GM19240 (cell line): ENCODE data around the gene PLXNB1.

Experiments used
- DNase-seq: peaks from one replicate; pipeline ENCODE4 v3.0.0; 2011; ENCODE audit warnings: low spot score; ENCODE audit not compliant: insufficient read length

Gene PLXNB1

DNA sequence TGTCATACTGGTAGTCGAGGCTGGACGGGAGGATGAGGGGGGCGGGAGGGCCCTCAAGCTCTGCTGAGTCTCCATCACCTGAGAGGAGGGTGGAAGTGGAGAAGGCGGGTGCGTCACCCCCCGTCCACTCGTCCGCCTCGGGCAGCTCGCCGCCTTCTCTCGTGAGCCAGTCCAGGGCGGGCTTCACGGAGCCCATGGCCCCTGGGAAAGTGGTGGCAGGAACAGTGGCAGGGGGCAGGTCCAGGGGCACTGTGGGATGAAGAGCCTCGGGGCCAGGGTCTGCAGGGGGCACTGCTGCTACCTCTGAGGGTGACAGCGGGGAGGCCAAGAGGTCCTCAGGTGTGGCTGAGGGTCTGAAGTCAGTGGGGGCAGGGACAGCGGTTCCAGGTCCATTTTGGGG is 10.3 kb downstream of the PLXNB1 start:
- DNase-seq = no peak

DNA sequence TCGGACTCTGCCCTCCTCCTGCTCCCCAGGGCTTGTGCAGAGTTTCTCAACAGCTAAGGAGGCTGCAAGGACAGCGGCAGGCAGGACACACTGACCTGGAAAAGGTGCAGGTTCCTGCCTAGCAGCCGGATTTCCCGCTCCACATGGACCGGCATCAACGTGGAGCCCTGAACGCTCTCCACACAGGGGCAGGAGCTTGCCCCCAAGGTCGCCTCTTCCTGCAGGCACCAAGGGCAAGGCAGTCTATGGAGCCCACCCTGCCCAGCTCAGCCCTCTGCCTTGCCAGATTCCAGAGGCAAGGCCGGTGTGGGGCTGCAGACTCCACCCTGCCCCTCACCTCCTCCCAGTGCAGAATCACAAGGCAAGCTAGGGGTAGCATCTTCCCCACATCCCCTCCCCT is 10.7 kb downstream of the PLXNB1 start:
- DNase-seq = no peak

DNA sequence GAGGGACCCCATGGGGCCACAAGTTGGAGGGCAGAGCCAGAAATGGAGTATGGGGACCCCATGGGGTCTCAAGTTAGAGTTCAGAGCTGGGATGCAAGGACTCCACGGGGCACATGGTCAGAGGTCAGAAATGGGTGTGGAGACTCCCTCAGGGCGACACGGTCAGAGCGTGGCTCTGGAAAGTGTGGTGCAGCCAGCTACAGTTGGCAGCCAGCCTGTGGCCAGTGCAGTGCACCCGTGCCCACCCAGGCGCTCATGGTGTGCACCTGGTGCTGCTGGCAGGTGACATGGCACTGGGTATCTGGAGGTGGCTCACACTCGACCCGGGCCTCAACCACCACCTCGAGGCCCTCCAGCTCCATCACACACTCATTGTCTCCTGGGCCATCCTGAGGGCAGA is 11.2 kb downstream of the PLXNB1 start:
- no peak for DNase-seq

DNA sequence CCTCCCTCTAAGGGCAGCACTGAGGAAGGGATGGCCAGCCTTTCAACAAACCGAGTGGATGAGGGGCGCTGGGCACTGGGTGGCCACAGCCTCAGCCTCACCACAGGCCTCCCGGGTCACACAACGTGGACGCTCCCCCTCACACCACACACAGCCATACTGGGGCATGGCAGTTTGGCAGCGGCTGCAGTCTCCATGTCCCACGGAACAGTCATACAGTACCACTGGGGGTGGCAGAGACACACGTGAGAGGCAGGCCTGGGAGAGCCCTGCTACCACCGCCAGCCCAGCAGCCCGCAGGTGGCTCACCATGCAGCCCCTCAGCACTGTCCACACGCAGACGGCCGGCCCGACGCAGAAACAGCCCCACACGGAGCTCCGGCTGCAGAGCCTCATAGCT is 11.7 kb downstream of the PLXNB1 start:
- no peak for DNase-seq

DNA sequence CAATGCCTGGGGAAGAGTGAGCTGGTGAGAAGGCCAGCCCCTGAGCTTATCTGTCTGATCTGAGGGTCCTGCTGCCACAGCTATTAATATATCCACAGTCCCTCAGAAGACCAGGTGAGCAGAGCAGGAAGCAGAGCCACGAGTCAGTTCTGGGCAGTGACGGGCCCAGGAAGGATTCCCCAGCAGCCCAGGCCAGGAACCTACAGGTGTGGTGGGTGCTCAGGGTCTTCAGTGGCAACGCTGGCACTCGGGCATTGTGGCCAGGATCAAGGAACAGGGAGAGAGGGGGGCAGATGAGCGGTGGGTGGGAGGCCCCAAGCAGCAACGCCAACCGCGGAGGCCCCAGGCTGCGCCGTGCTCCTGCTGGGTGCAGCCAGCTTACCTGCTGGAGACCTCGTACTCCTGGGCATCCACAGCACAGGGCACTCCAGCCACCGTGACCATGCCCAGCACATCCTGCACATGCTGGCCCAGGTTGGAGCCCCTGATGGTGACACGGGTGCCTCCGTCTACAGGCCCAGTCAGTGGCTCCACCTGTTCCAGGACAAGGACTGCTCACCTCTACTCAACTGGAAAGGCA is 12.3 kb downstream of the PLXNB1 start:
- DNase-seq = no peak

DNA sequence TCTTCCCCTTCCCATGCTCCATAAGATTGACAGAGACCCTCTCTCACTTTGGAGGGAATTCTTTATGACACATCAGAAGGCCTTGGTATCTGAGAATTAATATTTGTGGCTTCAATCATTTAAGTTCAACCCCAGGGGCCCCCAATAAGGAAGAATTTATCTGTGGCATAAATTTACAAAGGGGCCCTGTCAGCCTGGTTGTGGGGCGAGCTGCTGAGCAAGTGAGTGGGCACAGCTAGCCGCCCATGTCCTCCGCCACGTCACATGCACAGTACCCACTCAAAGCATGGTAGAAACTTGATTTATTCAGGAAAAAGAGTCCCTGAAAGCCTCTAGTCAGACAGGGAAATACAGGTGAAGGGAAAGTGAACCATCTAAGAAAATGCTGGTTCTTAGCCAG is 13.3 kb downstream of the PLXNB1 start:
- DNase-seq = no peak

DNA sequence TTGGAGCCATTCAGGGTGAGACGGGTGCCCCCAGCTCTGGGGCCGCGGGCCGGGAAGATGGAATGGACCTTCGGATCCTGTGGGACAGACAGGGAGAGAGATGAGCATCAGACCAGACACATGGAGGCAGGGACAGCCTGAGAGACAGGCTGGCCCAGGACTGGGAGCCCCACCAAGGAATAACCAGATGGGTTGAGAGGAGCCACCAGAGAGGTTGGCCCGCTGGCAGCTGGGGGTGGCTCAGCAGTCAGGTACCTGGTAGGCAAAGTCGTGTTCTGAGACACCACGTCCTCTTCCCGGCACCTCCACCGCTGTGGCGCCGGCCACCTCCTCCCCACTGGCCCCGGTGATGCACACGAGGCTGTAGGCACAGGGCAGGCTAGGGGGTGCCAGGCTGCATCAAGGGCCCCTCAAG is 13.8 kb downstream of the PLXNB1 start:
- DNase-seq = no peak

DNA sequence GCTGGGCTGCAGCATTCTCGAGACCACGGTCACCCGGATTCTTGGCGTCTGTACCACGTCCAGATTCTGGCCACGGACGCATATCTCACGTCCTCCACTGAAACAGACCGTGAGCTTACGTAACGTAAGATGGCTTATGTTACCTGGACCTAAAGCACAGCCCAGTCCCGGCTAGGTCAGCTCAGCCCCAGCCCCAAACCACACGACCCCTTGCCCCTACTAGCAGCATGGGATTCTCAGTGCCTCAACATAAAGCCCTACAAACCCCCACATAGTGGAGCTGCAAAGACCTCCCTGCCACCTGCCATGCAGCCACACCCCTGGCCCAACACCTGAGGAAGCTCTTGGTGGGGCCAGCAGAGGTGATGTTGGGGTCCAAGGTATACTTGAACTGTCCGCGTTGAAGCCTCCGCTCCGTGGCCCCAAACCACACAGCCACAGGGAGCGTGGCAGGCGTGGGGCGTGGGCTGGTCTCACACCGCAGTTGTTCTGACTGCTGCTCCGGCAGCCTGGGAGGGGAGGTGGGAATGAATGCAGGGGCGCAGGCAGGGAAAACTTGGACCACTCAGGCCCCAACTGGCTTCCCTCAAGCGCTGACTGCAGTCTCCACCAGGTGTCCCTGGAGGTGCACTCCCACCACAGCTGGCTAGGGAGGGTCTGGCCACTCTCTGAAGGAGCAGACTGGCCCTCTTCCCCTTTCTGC is 14.5 kb downstream of the PLXNB1 start:
- DNase-seq = no peak

DNA sequence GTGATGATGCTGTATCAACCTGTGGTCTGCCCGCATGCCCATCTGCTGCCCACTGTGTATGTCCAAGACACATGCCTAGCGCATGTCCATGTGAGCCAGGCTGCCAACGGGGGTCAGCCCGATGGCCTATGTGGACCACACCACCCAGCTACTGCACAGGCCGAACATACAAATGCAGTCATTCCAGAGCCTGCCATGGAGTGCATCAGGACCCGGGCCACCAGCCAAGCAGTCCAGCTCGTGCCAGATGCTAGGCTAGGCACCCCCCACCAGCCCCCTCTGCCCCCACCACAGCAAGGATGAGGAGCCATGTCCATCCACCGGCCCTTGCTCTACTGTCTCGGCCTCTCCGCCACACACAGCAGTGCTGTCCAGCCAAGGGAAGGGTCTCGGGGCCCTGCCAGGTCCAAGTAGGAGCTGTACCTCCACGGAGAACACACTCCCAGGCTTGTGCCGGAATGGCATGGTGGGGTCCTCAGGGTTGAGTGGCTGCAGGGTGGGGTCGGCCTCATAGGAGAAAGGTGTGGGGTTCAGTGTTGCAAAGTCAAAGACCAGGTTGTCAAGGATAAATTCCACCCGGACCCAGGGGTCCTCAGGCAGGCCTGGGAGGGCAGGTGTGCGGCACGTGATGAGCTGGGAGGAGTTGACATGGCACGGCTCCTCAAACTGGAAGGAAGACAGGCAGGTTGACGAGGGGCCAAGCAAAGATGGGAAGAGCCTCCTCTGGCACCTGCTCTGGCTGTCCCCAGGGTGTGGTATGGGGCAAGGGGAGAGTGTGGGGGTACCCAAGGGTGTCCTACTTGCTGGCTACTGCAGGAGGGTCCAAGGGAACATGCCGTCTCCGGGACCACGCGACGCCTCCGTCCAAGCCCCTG is 15.3 kb downstream of the PLXNB1 start:
- no peak for DNase-seq

DNA sequence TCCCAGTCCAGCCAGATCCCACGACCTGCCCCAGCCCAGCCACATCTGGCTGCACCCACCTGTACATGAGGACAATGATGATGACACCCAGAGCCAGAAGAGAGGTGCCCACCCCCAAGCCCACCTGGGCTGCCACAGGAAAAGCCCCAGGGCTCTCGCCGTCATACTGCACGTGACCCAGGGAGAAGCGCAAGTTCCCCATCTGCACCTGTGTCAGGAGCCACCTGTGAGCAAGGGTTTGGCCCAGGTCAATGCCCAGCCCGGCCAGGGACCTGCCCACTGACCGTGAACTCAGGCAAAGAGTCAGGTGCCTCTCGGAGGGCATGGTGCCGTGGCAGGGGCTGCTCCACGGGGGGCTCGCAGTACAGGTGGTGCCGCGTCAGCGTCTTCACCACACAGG is 16.3 kb downstream of the PLXNB1 start:
- no peak for DNase-seq

DNA sequence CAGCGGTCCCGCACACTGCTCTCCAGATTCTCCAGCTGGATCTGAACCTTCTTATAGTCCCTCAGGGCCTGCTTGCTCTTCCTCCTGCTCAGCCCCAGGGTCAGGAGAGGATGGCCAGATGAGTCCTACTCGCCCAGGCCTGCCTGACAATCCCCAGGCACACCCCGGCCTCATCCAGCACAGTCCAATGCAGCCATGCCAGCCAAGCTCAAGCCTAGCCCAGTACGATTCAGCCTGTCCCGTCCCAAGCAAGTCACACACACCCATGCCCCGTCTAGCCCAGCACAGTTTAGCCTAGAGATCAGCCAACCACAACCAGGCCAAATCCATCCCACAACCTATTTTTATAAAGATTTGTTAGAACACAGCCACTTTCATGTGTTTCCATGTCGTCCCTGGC is 16.8 kb downstream of the PLXNB1 start:
- DNase-seq = no peak

DNA sequence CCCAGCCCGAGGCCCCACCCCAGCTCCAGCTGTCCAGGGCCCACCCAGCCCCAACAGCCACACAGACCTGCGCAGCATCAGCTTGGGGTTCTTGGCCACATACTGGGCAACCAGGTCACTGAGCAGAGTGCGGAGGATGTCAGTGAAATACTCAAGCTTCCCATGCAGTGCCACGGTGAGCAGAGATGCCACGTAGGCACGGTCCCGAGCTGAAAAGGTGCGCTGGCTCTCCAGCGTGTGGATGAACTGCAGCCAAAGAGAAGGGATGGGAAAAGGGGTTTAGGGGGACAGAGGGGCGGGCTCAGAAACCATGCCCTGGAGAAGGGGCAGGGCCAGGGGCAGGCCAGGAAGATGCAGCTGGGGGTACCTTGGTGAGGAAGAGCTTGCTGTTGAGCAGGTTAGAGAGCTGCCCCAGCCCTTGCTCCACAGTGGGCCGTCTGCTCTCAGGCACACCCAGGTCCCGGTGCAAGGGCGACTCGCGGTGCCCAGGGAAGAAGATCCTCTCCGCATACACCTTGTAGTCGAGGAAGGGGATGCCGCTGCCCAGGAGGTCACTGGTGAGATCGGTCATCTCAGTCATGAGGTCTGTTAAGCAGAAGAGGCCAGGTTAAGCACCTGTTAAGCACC is 17.4 kb downstream of the PLXNB1 start:
- DNase-seq = no peak

DNA sequence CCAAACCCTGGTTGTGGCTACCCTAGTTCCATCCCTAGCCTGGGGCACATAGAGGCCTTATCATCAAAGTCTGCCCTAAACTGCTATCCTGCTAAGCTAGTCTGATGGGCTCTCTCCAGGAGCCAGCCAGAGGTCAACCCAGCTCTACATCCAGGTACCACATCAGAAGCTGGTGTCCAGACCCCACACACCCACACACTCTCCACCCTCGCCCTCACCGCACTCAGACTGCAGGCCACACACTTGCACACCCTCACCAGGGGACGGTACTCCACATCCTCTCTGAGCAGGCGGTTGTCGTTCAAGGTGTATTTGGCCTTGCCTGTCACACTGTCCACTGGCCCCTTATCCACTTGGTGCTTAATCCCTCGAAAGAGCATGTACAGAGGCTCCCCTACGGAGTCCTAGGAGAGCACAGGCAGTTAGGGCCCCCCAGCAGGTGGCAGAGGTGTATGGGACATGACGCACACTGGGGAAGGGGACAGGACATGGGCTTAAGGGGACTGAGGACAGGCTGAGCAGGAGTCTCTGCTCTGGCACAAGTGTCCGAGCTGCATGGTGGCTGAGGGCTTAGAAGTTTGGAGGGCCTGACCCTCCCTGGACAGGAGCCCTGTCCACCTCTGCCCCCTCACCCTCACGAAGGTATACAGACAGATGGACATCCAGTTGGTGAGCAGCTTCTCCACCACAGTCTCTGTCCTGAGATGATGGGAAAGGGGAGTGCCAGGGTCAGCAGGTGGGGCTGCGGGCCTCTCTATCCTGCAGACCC is 18.1 kb downstream of the PLXNB1 start:
- DNase-seq = no peak

DNA sequence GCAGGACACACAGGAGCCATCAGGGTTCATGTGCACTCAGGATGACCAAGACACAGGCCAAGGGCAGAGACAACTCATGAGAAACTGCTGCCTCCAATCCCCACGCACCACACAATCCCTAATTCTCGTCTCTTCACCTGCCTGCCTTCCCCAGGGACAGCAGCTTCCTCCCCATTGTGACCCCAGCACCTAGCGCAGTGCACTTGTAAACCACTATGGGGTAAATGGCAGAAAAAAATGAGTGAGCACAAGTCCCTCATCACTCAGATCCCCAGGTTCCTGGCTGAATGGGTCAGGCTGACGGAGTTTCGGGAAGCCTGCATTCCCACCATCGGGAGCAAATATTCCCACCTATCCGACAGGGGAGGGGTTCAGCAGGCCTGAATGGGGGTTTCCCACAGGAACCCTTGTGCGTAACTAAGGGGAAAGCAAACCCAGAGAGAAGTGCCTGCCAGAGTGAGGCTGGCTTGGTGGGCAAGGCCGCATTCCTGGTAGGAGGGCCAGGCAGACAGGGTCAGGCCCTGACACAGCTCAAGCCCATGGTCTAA is 18.8 kb downstream of the PLXNB1 start:
- DNase-seq = no peak

DNA sequence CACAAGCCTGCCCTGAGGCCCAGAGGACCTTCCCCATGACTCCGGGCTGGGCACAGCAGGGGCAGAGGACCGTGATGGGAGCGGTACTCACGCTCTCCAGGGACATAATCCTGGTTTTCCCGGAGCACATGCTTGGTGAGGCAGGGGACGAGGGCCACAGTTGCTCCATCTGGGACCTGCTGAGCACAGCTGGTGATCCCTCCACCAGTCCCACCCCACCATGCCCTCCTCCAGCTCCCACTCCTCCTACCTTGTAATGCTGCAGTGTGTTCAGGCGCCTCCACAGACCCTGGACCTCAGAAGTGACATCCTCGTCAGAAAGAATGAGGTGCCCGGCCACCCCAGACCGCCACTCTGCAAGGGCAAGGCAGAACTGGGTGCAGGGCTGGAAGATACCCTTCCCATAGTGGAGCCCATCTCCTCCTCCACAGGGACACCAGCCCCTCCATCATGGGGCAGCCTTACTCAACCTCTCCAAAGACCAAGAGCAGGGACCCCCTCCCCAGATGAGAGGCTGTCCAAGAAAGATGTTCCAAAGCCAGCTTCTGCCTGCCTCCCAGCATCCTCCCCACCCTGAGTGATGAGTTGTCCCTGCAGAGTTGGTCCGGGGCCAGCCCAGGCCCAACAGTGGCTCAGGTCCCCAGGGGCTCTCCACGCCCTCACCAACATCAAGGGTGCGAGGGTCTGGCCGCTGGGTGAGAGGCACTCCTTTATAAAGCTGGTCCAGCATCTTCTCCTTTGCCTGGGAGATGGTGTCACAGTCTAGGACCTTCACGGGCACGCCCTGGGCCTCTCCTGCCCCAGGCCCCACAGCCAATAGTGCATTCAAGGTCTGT is 19.5 kb downstream of the PLXNB1 start:
- no peak for DNase-seq

DNA sequence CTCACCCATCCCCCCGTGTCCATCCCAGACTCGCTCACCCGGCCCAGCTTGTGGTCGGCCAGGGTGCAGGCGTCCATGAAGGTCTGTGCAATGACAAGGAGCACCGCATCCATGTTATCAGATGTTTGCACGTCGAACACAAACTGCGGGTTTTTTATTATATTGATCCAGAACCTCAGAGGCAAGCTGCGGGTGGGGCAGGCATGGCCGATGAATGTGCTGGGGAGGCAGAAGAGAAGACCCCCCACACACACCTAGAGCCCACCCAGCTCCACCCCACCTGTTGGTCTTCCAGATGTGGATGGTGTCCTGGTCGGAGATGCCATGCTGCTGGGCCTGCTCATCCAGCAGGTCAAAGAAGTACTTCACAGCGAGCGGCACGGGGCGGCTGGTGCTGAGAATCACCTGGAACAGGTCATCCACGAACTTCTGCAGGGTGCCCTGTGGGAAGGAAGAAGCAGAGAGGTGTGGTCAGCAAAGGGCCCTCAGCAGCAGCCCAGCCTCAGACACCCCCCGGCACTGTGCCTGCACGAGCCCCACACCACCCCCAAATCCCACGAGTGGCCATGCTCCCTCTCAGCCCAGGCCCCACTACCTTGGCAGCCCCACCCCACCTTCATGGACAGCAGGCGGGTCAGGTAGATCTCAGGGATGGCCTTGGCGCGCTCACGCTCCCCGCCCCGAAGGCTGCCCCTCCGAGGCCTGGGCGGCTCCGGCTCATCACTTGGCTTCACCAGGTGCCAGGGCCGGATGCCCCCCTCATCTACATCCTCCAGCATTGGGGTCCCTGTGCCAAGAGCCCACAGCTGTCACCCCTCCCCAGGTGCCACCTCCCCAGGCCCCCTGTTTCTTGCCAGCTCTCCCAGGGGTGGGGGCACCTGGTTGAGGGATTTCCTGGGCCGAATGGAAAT is 20.3 kb downstream of the PLXNB1 start:
- peak; percentile 0 for DNase-seq

DNA sequence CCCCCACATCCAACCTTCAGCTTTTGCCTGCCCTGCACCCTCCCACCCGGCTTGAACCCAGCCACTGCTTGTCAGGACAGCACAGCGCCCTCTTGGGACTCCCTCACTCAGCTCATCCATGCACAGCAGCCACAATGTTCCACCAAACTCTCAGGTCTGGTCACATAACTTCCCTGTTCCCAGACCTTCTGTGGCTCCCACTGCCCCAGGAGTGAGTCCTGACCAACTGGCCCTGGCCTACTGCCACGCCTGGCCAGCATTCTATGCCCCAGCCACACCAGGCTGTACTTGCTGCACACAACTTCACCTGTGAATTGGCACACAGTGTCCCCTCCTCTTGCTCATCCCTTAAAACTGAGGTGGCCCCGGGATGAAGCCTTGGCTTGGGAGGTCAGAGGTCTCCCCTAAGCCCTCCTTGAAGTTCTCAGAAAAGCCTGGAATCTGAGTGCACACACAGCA is 21.0 kb downstream of the PLXNB1 start:
- DNase-seq = peak; percentile 3

DNA sequence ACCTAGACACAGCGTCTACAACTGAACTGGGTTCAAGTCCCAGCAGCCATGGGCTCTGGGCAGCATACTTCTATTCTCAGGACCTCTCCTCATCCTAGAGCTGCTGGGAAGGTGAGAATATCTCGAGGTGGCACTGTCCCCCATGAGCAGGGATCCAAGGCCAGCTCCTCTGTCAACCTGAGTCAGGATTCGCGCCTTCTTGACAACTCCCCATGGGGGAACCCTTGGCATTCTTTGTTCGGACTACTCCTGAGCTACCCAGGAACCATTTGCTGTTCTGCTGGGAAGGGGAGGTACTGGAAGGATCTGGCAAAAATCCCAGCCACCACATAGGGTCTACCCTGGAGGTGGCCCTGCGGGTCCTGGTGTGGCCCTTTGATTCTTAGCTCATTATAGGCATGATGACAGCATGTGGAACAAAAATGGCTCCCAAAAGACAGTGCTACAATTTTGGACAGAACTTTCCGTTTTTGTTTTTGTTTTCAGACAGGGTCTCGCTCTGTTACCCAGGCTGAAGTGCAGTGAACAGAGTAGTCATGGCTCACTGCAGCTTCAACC is 22.3 kb downstream of the PLXNB1 start:
- DNase-seq = peak; percentile 0
